Activated naive CD8-positive, alpha-beta T cell treated with anti-CD3 and anti-CD28 coated beads for 36 hours (primary cell): ENCODE results near the gene ZNF417. TPM values are rescaled to one million over a fixed set of nuclear protein-coding genes. Genes with fewer than 3 reads are reported as not detected.
"Not testable (repeated sequence)": the region's sequence is repeated elsewhere in the genome, so short reads cannot be mapped to it uniquely, and the experiment has no call there.

Experiments
- DNase-seq: peaks from one replicate; pipeline ENCODE4 v3.0.0; 2021
- H3K27ac Mint-ChIP-seq: one replicate; pipeline ENCODE4 v1.8.0; 2022; ENCODE audit warnings: mild to moderate bottlenecking, moderate library complexity, mixed read lengths
- H3K27me3 Mint-ChIP-seq: one replicate; pipeline ENCODE4 v1.8.0; 2022; ENCODE audit warnings: mild to moderate bottlenecking, mixed read lengths
- H3K36me3 Mint-ChIP-seq: one replicate; pipeline ENCODE4 v1.8.0; 2021; ENCODE audit warnings: mild to moderate bottlenecking, mixed read lengths
- H3K4me1 Mint-ChIP-seq: one replicate; pipeline ENCODE4 v1.8.0; 2021; ENCODE audit warnings: mixed read lengths
- H3K4me3 Mint-ChIP-seq: one replicate; pipeline ENCODE4 v1.8.0; 2022; ENCODE audit warnings: mild to moderate bottlenecking, moderate library complexity, mixed read lengths
- H3K9me3 Mint-ChIP-seq: one replicate; pipeline ENCODE4 v1.8.0; 2022; ENCODE audit warnings: mixed read lengths
- total RNA-seq, 2 experiments: library from RNA; stranded (reverse); gene quantifications; one replicate each; pipeline ENCODE4 v1.2.3, GENCODE V29; 2021

Gene ZNF417
- total RNA-seq, 2 experiments from 2014 or later, result 11.9 to 12.9 TPM

- Mint-ChIP-seq H3K36me3 (peaks cover 69% of the 10 kb centered on the region), H3K9me3 (peaks cover 14% of the 10 kb centered on the region), H3K4me3 (no peak overlapping the region), H3K27me3 (no peaks in the 10 kb centered on the region), H3K27ac (no peak overlapping the region), H3K4me1 (peaks cover 21% of the 10 kb centered on the region)
- DNase-seq, result no peak
Observed at GRCh38 chr19:57907394-57907793, 9.0 kb downstream of the ZNF417 start.

GRCh38 chr19:57905258-57905657, 11.1 kb downstream of the ZNF417 start:
- Mint-ChIP-seq H3K27ac (peak overlapping the region; percentile 34), H3K27me3 (no peaks in the 10 kb centered on the region), H3K9me3 (peaks cover 4% of the 10 kb centered on the region), H3K4me1 (peaks cover 17% of the 10 kb centered on the region), H3K36me3 (peaks cover 50% of the 10 kb centered on the region), H3K4me3 (no peak overlapping the region)
- no peak for DNase-seq

- H3K9me3 Mint-ChIP-seq, result peaks cover 4% of the 10 kb centered on the region
- H3K4me3 Mint-ChIP-seq, result no peak overlapping the region
- H3K4me1 Mint-ChIP-seq, result peaks cover 17% of the 10 kb centered on the region
- H3K36me3 Mint-ChIP-seq, result peaks cover 39% of the 10 kb centered on the region
- peak overlapping the region; percentile 94 for H3K27ac Mint-ChIP-seq
- H3K27me3 Mint-ChIP-seq, result no peaks in the 10 kb centered on the region
- no peak for DNase-seq
Observed at GRCh38 chr19:57903618-57904184, 12.7 kb downstream of the ZNF417 start.

GRCh38 chr19:57900311-57900710, 16.1 kb downstream of the ZNF417 start:
- Mint-ChIP-seq H3K4me3 (no peak overlapping the region), H3K27ac (no peak overlapping the region), H3K4me1 (peaks cover 12% of the 10 kb centered on the region), H3K27me3 (no peaks in the 10 kb centered on the region), H3K36me3 (peaks cover 13% of the 10 kb centered on the region), H3K9me3 (peaks cover 1% of the 10 kb centered on the region)
- no peak for DNase-seq

- not testable (repeated sequence) for H3K27me3 Mint-ChIP-seq, DNase-seq
- H3K36me3 Mint-ChIP-seq, result peaks cover 34% of the 10 kb centered on the region
Observed at GRCh38 chr19:57890706-57891105, 25.7 kb downstream of the ZNF417 start.

GRCh38 chr19:57888560-57889231, 27.7 kb downstream of the ZNF417 start, which contains the start of gene ZNF814:
ZNF814 (minus strand) TSS chr19:57889037; CDS start chr19:57888802, 235 bp downstream.
- DNase-seq, result peak; percentile 83
- H3K27ac Mint-ChIP-seq, result peak within 1 kb of the TSS; percentile 94
- no peaks in the 10 kb centered on the region for H3K27me3 Mint-ChIP-seq
- peaks cover 18% of the 10 kb centered on the region for H3K9me3 Mint-ChIP-seq
- H3K4me1 Mint-ChIP-seq, result peaks cover 26% of the 10 kb centered on the region
- H3K36me3 Mint-ChIP-seq, result peaks cover 55% of the 10 kb centered on the region
- peak within 1 kb of the TSS; percentile 96 for H3K4me3 Mint-ChIP-seq

More at GRCh38 chr19:57890706-57891105, 25.7 kb downstream of the ZNF417 start:
- not testable (repeated sequence) for H3K4me3 Mint-ChIP-seq, H3K27ac Mint-ChIP-seq
- H3K4me1 Mint-ChIP-seq, result peaks cover 18% of the 10 kb centered on the region
- H3K9me3 Mint-ChIP-seq, result peaks cover 11% of the 10 kb centered on the region

- H3K27ac Mint-ChIP-seq, result peak overlapping the region; percentile 94
- peaks cover 18% of the 10 kb centered on the region for H3K9me3 Mint-ChIP-seq
- peak overlapping the region; percentile 96 for H3K4me3 Mint-ChIP-seq
- H3K36me3 Mint-ChIP-seq, result peaks cover 60% of the 10 kb centered on the region
- DNase-seq, result no peak
- H3K4me1 Mint-ChIP-seq, result peaks cover 26% of the 10 kb centered on the region
- no peaks in the 10 kb centered on the region for H3K27me3 Mint-ChIP-seq
Observed at GRCh38 chr19:57888107-57888559, 28.3 kb downstream of the ZNF417 start.

- no peak for DNase-seq
- Mint-ChIP-seq H3K4me3 (peak overlapping the region; percentile 96), H3K36me3 (peaks cover 68% of the 10 kb centered on the region), H3K4me1 (peaks cover 26% of the 10 kb centered on the region), H3K9me3 (peaks cover 18% of the 10 kb centered on the region), H3K27me3 (no peaks in the 10 kb centered on the region), H3K27ac (peak overlapping the region; percentile 94)
Observed at GRCh38 chr19:57887195-57887941, 29.0 kb downstream of the ZNF417 start.

GRCh38 chr19:57886046-57886445, 30.3 kb downstream of the ZNF417 start:
- Mint-ChIP-seq H3K27me3 (no peaks in the 10 kb centered on the region), H3K4me3 (peak overlapping the region; percentile 53), H3K9me3 (peaks cover 18% of the 10 kb centered on the region), H3K36me3 (peaks cover 68% of the 10 kb centered on the region), H3K4me1 (peaks cover 26% of the 10 kb centered on the region), H3K27ac (no peak overlapping the region)
- DNase-seq, result no peak

- not testable (repeated sequence) for H3K4me3 Mint-ChIP-seq, DNase-seq, H3K4me1 Mint-ChIP-seq, H3K27me3 Mint-ChIP-seq, H3K27ac Mint-ChIP-seq
- peaks cover 93% of the 10 kb centered on the region for H3K36me3 Mint-ChIP-seq
- H3K9me3 Mint-ChIP-seq, result peaks cover 60% of the 10 kb centered on the region
Observed at GRCh38 chr19:57873883-57874799, 42.3 kb downstream of the ZNF417 start.

- Mint-ChIP-seq H3K4me1 (no peaks in the 10 kb centered on the region), H3K9me3 (peaks cover 59% of the 10 kb centered on the region), H3K4me3 (no peak overlapping the region), H3K27me3 (no peaks in the 10 kb centered on the region), H3K27ac (no peak overlapping the region), H3K36me3 (peaks cover 93% of the 10 kb centered on the region)
- DNase-seq, result no peak
Observed at GRCh38 chr19:57872450-57872849, 43.9 kb downstream of the ZNF417 start.

- DNase-seq, result no peak
- H3K27ac Mint-ChIP-seq, result no peak overlapping the region
- H3K36me3 Mint-ChIP-seq, result peaks cover 92% of the 10 kb centered on the region
- no peaks in the 10 kb centered on the region for H3K4me1 Mint-ChIP-seq
- peaks cover 55% of the 10 kb centered on the region for H3K9me3 Mint-ChIP-seq
- H3K27me3 Mint-ChIP-seq, result no peaks in the 10 kb centered on the region
- no peak overlapping the region for H3K4me3 Mint-ChIP-seq
Observed at GRCh38 chr19:57870225-57870624, 46.2 kb downstream of the ZNF417 start.

GRCh38 chr19:57869655-57870054, 46.7 kb downstream of the ZNF417 start:
- H3K4me1 Mint-ChIP-seq, H3K27ac Mint-ChIP-seq, H3K27me3 Mint-ChIP-seq, H3K4me3 Mint-ChIP-seq, DNase-seq: not testable (repeated sequence)
- peaks cover 57% of the 10 kb centered on the region for H3K9me3 Mint-ChIP-seq
- peaks cover 92% of the 10 kb centered on the region for H3K36me3 Mint-ChIP-seq

- H3K9me3 Mint-ChIP-seq, result peaks cover 50% of the 10 kb centered on the region
Observed at GRCh38 chr19:57867868-57868492, 48.4 kb downstream of the ZNF417 start.

More at GRCh38 chr19:57867868-57868492, 48.4 kb downstream of the ZNF417 start:
- H3K4me3 Mint-ChIP-seq, result no peak overlapping the region
- H3K27ac Mint-ChIP-seq, result no peak overlapping the region
- peaks cover 92% of the 10 kb centered on the region for H3K36me3 Mint-ChIP-seq
- DNase-seq, result no peak
- H3K4me1 Mint-ChIP-seq, result no peaks in the 10 kb centered on the region
- no peaks in the 10 kb centered on the region for H3K27me3 Mint-ChIP-seq
